ENCODE measurements around the gene TWF2.

The TWF2 gene

GRCh38 chr3:52225452-52226228 lies 13.3 kb downstream of the TWF2 start, which contains the start of gene TLR9:
TSS of gene TLR9 (minus strand) at chr3:52225645. CDS start at chr3:52225529, 116 bp downstream.
- Mint-ChIP-seq H3K4me1 (peaks cover 81% of the 10 kb centered on the region), H3K4me3 (peak within 1 kb of the TSS; percentile 93)

GRCh38 chr3:52223449-52224408 lies 15.2 kb downstream of the TWF2 start:
- no peak for ATAC-seq
- H3K4me1 Mint-ChIP-seq, result peaks cover 93% of the 10 kb centered on the region
- no peaks in the 10 kb centered on the region for H3K9me3 Mint-ChIP-seq
- H3K27me3 Mint-ChIP-seq, result no peaks in the 10 kb centered on the region
- H3K4me3 Mint-ChIP-seq, result peak overlapping the region; percentile 93
- H3K27ac Mint-ChIP-seq, result peak overlapping the region; percentile 98
- H3K36me3 Mint-ChIP-seq, result peaks cover 37% of the 10 kb centered on the region

More at GRCh38 chr3:52225452-52226228, 13.3 kb downstream of the TWF2 start, which contains the start of gene TLR9:
- peaks cover 46% of the 10 kb centered on the region for H3K36me3 Mint-ChIP-seq
- H3K27me3 Mint-ChIP-seq, result no peaks in the 10 kb centered on the region
- peak within 1 kb of the TSS; percentile 98 for H3K27ac Mint-ChIP-seq
- peak; percentile 94 for ATAC-seq
- H3K9me3 Mint-ChIP-seq, result no peaks in the 10 kb centered on the region

- H3K27ac Mint-ChIP-seq, result peak overlapping the region; percentile 98
- H3K9me3 Mint-ChIP-seq, result no peaks in the 10 kb centered on the region
- H3K4me1 Mint-ChIP-seq, result peaks cover 96% of the 10 kb centered on the region
- no peak for ATAC-seq
- peak overlapping the region; percentile 93 for H3K4me3 Mint-ChIP-seq
- peaks cover 37% of the 10 kb centered on the region for H3K36me3 Mint-ChIP-seq
- no peaks in the 10 kb centered on the region for H3K27me3 Mint-ChIP-seq
Observed at GRCh38 chr3:52222319-52223221, 16.4 kb downstream of the TWF2 start.

DNA sequence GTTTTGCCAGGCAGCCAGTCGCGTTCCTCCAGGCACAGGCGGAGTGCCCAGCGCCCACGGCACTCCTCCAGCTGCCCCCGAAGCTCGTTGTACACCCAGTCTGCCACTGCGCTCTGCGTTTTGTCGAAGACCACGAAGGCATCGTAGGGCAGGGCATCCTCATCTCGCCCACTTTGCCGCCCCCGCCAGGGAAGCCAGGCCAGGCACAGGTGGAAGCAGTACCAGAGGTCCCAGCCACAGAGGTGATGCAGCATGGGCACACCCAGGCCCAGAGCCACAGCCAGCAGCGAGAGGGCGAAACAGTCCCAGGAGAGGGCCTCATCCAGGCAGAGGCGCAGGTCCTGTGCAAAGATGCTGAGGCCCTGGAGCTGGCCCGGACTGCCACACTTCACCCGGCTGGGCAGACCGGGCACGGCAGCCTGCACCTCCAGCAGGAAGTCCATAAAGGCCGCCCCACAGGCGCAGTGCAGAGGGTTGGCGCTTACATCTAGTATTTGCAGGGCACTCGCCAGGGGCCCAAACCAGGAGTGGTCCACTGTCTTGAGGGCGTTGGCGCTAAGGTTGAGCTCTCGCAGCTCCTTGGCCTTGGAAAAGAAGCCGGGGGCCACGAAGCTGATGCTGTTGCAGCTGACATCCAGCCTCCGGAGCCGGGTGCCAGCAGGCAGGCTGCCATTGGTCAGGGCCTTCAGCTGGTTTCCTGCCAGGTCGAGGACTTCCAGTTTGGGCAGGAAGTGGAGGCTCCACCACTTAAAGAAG lies 17.2 kb downstream of the TWF2 start:
- peak overlapping the region; percentile 57 for H3K4me3 Mint-ChIP-seq
- no peaks in the 10 kb centered on the region for H3K9me3 Mint-ChIP-seq
- H3K27ac Mint-ChIP-seq, result peak overlapping the region; percentile 98
- no peaks in the 10 kb centered on the region for H3K27me3 Mint-ChIP-seq
- peaks cover 96% of the 10 kb centered on the region for H3K4me1 Mint-ChIP-seq
- H3K36me3 Mint-ChIP-seq, result peaks cover 45% of the 10 kb centered on the region
- no peak for ATAC-seq

DNA sequence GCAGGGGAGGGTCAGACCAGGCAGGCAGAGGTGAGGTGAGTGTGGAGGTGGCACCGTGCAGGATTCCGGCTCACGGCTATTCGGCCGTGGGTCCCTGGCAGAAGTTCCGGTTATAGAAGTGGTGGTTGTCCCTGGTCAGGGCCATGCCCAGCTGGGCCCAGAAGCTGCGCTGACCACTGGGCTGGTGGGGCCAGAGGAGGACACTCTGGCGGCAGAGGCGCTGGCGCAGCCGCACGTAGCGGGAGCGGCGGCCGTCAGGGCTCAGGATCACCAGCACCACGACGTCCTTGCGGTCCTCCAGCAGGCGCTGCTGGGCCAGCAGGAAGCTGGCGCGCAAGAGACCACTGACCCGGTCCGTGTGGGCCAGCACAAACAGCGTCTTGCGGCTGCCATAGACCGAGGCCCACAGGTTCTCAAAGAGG lies 17.8 kb downstream of the TWF2 start:
- peaks cover 49% of the 10 kb centered on the region for H3K36me3 Mint-ChIP-seq
- ATAC-seq, result no peak
- H3K27me3 Mint-ChIP-seq, result no peaks in the 10 kb centered on the region
- no peaks in the 10 kb centered on the region for H3K9me3 Mint-ChIP-seq
- H3K4me3 Mint-ChIP-seq, result no peak overlapping the region
- peaks cover 95% of the 10 kb centered on the region for H3K4me1 Mint-ChIP-seq
- no peak overlapping the region for H3K27ac Mint-ChIP-seq

- peak overlapping the region; percentile 68 for H3K27ac Mint-ChIP-seq
- no peaks in the 10 kb centered on the region for H3K9me3 Mint-ChIP-seq
- H3K4me3 Mint-ChIP-seq, result peak overlapping the region; percentile 5
- ATAC-seq, result peak; percentile 81
- H3K27me3 Mint-ChIP-seq, result no peaks in the 10 kb centered on the region
- H3K4me1 Mint-ChIP-seq, result peaks cover 91% of the 10 kb centered on the region
- peaks cover 52% of the 10 kb centered on the region for H3K36me3 Mint-ChIP-seq
Observed at GRCh38 chr3:52220380-52221026, 18.5 kb downstream of the TWF2 start.

DNA sequence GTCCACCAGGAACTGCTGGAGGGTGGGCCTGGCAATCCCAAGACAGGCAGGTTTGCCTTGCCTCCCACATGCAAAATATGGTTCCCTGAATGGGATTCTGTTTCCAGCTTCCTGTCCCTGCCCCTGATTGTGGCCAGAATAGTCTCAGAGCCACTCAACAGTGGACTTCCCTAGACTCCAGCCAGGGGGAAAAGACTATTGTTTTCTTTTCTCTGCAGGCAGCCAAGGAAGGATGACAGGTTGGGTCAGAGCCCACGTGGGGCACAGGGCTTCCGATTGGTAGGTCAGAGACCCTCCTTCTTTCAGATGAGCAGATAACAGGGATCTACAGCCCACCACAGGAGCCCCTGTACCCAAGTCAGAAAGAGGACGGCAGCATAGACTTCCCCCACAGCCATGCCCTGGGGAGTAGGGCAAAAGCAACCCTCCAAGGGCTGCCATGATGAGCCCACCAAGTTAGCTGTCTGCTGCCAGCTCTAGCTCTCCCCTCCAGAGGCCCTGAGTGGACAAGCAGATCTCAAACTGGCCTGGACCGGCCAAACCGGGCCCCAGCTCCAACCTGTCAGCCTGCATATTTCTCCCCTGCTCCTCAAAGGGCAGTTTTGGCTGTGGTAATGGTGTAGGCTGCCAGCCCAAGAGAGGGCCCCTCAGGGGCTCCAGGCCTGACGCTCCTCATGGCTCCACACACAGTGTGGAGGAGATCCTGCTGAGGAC lies 19.9 kb downstream of the TWF2 start:
- H3K4me3 Mint-ChIP-seq, result no peak overlapping the region
- peaks cover 89% of the 10 kb centered on the region for H3K4me1 Mint-ChIP-seq
- ATAC-seq, result no peak
- H3K36me3 Mint-ChIP-seq, result peaks cover 58% of the 10 kb centered on the region
- peak overlapping the region; percentile 40 for H3K27ac Mint-ChIP-seq
- H3K9me3 Mint-ChIP-seq, result no peaks in the 10 kb centered on the region
- no peaks in the 10 kb centered on the region for H3K27me3 Mint-ChIP-seq

- no peak for ATAC-seq
- Mint-ChIP-seq H3K27me3 (no peaks in the 10 kb centered on the region), H3K27ac (peak overlapping the region; percentile 40), H3K9me3 (no peaks in the 10 kb centered on the region), H3K36me3 (peaks cover 58% of the 10 kb centered on the region), H3K4me3 (no peak overlapping the region), H3K4me1 (peaks cover 83% of the 10 kb centered on the region)
Observed at GRCh38 chr3:52218454-52218853, 20.5 kb downstream of the TWF2 start.

DNA sequence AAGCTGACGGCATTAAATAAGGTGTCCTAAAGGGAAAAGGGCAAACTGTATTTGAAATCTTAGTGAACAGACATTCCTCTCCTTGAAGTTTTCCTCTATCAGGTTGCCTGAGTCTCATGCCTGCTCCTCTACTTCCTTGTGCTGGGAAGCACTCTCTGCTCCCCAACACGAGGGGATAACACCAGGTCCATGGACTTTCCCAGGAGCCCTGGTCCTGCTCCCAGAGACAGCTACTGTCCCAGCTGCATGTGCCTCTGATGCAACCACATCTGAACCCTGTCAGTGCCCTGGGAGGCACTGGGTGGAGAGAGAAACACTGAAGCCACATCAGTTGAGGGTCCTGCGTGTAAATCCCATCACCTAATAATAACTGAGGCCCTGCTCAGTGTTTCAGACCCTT lies 20.9 kb downstream of the TWF2 start:
- H3K27me3 Mint-ChIP-seq, result no peaks in the 10 kb centered on the region
- peaks cover 78% of the 10 kb centered on the region for H3K4me1 Mint-ChIP-seq
- ATAC-seq, result no peak
- H3K9me3 Mint-ChIP-seq, result no peaks in the 10 kb centered on the region
- H3K4me3 Mint-ChIP-seq, result no peak overlapping the region
- peaks cover 58% of the 10 kb centered on the region for H3K36me3 Mint-ChIP-seq
- H3K27ac Mint-ChIP-seq, result peak overlapping the region; percentile 40

GRCh38 chr3:52217409-52217805 lies 21.6 kb downstream of the TWF2 start:
- Mint-ChIP-seq H3K27ac (peak overlapping the region; percentile 40), H3K36me3 (peaks cover 58% of the 10 kb centered on the region), H3K9me3 (no peaks in the 10 kb centered on the region), H3K27me3 (no peaks in the 10 kb centered on the region), H3K4me3 (no peak overlapping the region), H3K4me1 (peaks cover 72% of the 10 kb centered on the region)
- ATAC-seq, result no peak

DNA sequence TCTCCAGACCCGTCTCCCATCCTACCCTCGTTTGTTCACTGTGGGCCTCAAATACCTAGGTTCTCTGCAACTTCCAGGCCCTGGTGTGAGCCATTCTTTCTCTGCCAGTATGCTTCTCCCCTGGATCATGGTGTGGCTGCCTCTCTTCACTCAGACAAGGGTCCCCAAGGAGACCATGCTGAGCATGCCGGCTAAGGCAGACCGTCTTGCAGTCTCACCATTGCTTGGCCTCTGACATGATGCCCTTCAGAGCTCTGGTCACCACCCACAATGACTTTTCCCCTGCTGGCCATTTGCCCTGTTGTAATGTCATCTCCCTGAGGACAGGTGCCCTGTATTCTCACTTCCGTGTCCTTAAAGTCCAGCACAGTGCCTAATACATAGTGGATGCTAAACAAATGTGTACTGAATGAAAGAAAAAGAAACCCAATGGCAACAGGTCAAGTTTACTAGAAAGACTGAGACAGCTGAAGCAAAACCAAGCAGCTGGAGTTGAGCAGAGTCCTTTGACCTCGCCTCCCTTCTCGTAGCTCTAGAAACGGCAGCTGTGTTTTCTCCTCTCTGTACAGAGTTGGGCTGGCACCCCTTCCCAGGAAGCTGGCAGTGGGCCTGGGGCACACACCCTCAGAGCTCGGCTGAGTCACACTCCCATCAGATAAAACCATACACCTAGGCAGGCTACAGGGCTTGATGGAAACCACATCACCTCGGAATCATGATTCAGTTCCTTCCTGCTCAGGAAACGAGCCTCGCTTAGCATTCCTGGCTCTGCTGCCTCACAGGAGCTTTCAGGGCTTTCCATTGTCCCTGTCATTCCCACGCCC lies 22.2 kb downstream of the TWF2 start:
- no peak for ATAC-seq
- H3K9me3 Mint-ChIP-seq, result no peaks in the 10 kb centered on the region
- no peaks in the 10 kb centered on the region for H3K27me3 Mint-ChIP-seq
- peaks cover 66% of the 10 kb centered on the region for H3K4me1 Mint-ChIP-seq
- peak overlapping the region; percentile 40 for H3K27ac Mint-ChIP-seq
- peaks cover 57% of the 10 kb centered on the region for H3K36me3 Mint-ChIP-seq
- no peak overlapping the region for H3K4me3 Mint-ChIP-seq

DNA sequence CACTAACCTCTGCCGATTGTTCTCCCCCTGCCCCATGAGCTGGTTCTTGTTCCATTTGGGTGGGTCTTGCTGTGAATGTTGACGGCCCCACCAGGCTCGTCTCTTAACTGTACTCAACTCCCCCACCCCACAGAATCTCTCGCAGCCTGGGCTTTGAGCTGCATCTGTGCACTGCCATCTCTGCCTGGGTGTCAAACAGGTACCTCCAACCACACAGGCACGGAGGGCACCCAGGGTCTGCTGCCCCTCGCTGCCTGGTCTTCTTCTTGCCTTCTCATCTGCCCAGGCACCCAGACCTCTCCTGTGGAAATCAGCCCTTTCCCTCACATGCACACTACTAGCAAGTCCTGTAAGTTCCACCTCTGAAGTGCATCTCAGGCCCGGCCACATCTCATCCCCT lies 23.6 kb downstream of the TWF2 start:
- ATAC-seq, result no peak
- no peaks in the 10 kb centered on the region for H3K27me3 Mint-ChIP-seq
- peaks cover 63% of the 10 kb centered on the region for H3K36me3 Mint-ChIP-seq
- H3K4me3 Mint-ChIP-seq, result no peak overlapping the region
- H3K9me3 Mint-ChIP-seq, result no peaks in the 10 kb centered on the region
- no peak overlapping the region for H3K27ac Mint-ChIP-seq
- peaks cover 52% of the 10 kb centered on the region for H3K4me1 Mint-ChIP-seq

Data from stimulated activated memory B cell treated with anti-CD40 and anti-IgM and Interleukin-4, amounts not matched to agents 10 μg/mL and 1 μg/mL and 100 μg/mL, for 72 hours (primary cell).